ENCODE measurements around the gene SPNS3.

- TF ChIP-seq CTCF (IDR thresholded peaks at IDR 0.05) (no peak), RAD21 (IDR thresholded peaks at IDR 0.05; ENCODE audit: low read length) (no peak), SIN3A (IDR thresholded peaks at IDR 0.05; ENCODE audit: borderline replicate concordance, low read depth, low read length) (no peak), IRF3 (IDR thresholded peaks at IDR 0.05; ENCODE audit: low read depth, low read length) (no peak), GABPA (IDR thresholded peaks at IDR 0.05; ENCODE audit: low read depth) (no peak), RFX5 (IDR thresholded peaks at IDR 0.05; ENCODE audit: low read length) (no peak)
Observed at GRCh38 chr17:4476017-4476416, 42.3 kb downstream of the SPNS3 start.
